ENCODE results near the gene FAM131C.

DNA sequence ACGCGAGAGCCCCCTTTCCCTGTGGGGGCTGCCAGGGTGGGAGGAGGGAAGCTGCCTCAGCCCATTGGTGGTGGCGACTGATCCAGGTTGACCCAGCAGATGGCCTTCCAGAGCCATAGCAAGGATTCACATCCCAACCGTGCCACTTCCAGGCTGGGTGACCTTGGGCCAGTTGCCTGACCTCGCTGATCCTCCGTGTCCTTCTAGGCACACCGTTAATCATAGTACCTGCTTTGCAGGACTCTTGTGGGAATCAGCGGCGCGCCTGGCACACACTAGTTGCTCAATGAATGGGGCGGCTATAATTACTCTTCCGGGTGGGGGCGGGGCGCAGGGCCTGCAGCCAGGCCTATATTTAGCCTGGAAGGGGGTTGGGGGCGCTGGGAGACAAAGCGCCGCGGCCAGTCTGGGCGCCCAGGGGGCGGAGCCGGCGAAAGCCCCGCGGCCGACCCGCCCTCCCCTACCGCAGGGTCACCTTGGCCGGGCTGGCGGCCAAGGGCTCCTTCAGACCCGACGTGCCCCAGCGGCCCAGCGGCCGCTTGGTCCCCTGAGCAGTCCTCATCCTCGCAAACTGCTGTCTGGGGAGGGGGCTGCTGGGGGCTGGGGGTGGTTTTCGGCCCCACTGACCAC lies 60.7 kb downstream of the FAM131C start:
- TF ChIP-seq ZNF274 (IDR thresholded peaks at IDR 0.05; ENCODE audit: low read depth, low read length) = no peak
- TF ChIP-seq SUZ12 (IDR thresholded peaks at IDR 0.05; ENCODE audit: extremely low read depth, insufficient read depth, insufficient read length) = no peak
- TF ChIP-seq YY1 (IDR thresholded peaks at IDR 0.05; ENCODE audit: insufficient read depth, insufficient read length) = no peak
